HK-2 (cell line): ENCODE results near the gene CEP152.
"Not testable (repeated sequence)": the region's sequence is repeated elsewhere in the genome, so short reads cannot be mapped to it uniquely, and the experiment has no call there.

Experiments used
- DNase-seq: peaks from one replicate; pipeline ENCODE4 v3.0.0-alpha.2; 2018; ENCODE audit not compliant: unreplicated experiment

CEP152 gene

GRCh38 chr15:48805591-48805990 is 5.3 kb downstream of the CEP152 start:
- DNase-seq, result no peak

GRCh38 chr15:48803877-48804276 is 7.0 kb downstream of the CEP152 start:
- DNase-seq, result no peak

GRCh38 chr15:48802867-48803266 is 8.0 kb downstream of the CEP152 start:
- DNase-seq, result no peak

GRCh38 chr15:48802257-48802656 is 8.6 kb downstream of the CEP152 start:
- no peak for DNase-seq

GRCh38 chr15:48800811-48801455 is 9.9 kb downstream of the CEP152 start:
- no peak for DNase-seq

GRCh38 chr15:48800245-48800644 is 10.6 kb downstream of the CEP152 start:
- no peak for DNase-seq

- DNase-seq, result no peak
These were observed 12.6 kb downstream of the CEP152 start for GRCh38 chr15:48798319-48798718.

GRCh38 chr15:48796930-48797329 is 13.9 kb downstream of the CEP152 start:
- DNase-seq, result no peak

GRCh38 chr15:48796521-48796920 is 14.3 kb downstream of the CEP152 start:
- DNase-seq, result no peak

- no peak for DNase-seq
These were observed 15.0 kb downstream of the CEP152 start for GRCh38 chr15:48795901-48796300.

- DNase-seq, result no peak
These were observed 16.2 kb downstream of the CEP152 start for GRCh38 chr15:48794697-48795134.

GRCh38 chr15:48792408-48792807 is 18.5 kb downstream of the CEP152 start:
- DNase-seq, result no peak

GRCh38 chr15:48790466-48791115 is 20.3 kb downstream of the CEP152 start:
- DNase-seq, result not testable (repeated sequence)

GRCh38 chr15:48785712-48786111 is 25.2 kb downstream of the CEP152 start:
- DNase-seq, result no peak

- DNase-seq, result no peak
These were observed 25.7 kb downstream of the CEP152 start for GRCh38 chr15:48785195-48785594.

- DNase-seq, result no peak
These were observed 26.1 kb downstream of the CEP152 start for GRCh38 chr15:48784756-48785155.

GRCh38 chr15:48782911-48783310 is 28.0 kb downstream of the CEP152 start:
- DNase-seq, result no peak

- DNase-seq, result no peak
These were observed 29.3 kb downstream of the CEP152 start for GRCh38 chr15:48781481-48782081.

- DNase-seq, result no peak
These were observed 29.9 kb downstream of the CEP152 start for GRCh38 chr15:48781017-48781416.

GRCh38 chr15:48778331-48778730 is 32.5 kb downstream of the CEP152 start:
- DNase-seq, result no peak

GRCh38 chr15:48777645-48778330 is 33.1 kb downstream of the CEP152 start:
- DNase-seq, result no peak

GRCh38 chr15:48775546-48775945 is 35.3 kb downstream of the CEP152 start:
- DNase-seq, result no peak

GRCh38 chr15:48774484-48774883 is 36.4 kb downstream of the CEP152 start:
- no peak for DNase-seq
